GM18502 (cell line): ENCODE data around the gene CRYL1.

Experiments
- ATAC-seq: cut with Tn5 transposase; IDR thresholded peaks from one replicate; pipeline ENCODE4 v1.9.1; 2021; ENCODE audit warnings: mild to moderate bottlenecking; ENCODE audit not compliant: unreplicated experiment, poor library complexity

Gene CRYL1

DNA sequence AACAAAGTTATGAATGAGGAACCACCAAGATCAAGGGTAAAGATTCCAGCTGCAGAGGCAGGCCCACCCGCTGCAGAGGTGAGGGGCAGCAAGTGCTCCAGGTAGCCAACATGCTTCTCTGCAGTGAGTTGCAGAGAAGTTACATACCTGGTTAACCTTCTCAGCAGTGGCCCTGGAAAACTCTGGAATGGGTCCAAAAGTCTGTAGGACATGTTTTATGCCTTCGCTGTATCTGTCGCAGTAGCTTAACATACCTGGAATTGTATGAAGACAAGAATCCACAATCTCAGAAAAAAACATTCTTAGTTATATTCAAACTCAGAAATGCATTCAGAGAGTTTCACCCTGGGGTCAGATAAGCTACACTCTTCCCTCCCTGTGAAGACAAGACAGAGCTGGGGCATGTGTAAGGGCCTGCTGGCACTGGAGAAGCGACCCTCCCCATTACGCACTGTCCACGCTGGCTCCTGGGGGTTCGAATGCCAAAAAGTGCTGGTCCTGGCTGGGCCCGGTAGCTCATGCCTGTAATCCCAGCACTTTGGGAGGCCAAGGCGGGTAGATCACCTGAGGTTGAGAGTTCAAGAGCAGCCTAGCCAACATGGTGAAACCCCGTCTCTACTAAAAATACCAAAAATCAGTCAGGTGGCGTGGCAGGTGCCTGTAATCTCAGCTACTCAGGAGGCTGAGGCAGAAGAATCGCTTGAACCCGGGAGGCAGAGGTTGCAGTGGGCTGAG is 121.0 kb downstream of the CRYL1 start:
- no peak for ATAC-seq

DNA sequence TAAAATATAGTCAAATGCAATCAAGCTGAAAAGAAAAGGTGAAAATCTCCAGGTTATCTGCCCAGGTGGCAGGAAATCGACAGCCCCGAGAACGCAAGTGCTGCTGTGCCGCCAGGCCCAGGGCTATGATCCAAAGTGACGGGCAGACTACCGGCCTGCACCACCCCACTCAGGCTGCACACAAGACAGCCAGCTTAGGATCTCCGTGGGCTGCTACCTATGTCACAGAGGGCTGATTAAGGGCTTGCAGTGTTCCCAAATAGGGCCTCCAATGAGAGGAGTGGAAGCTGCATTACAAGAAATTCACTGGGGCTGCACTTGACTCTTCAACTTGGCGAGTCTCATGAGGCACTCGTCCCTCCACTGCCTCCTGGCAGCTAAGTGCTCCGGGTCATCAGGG is 121.8 kb downstream of the CRYL1 start:
- ATAC-seq: no peak

GRCh38 chr13:20402881-20403280 is 122.8 kb downstream of the CRYL1 start:
- ATAC-seq: no peak

DNA sequence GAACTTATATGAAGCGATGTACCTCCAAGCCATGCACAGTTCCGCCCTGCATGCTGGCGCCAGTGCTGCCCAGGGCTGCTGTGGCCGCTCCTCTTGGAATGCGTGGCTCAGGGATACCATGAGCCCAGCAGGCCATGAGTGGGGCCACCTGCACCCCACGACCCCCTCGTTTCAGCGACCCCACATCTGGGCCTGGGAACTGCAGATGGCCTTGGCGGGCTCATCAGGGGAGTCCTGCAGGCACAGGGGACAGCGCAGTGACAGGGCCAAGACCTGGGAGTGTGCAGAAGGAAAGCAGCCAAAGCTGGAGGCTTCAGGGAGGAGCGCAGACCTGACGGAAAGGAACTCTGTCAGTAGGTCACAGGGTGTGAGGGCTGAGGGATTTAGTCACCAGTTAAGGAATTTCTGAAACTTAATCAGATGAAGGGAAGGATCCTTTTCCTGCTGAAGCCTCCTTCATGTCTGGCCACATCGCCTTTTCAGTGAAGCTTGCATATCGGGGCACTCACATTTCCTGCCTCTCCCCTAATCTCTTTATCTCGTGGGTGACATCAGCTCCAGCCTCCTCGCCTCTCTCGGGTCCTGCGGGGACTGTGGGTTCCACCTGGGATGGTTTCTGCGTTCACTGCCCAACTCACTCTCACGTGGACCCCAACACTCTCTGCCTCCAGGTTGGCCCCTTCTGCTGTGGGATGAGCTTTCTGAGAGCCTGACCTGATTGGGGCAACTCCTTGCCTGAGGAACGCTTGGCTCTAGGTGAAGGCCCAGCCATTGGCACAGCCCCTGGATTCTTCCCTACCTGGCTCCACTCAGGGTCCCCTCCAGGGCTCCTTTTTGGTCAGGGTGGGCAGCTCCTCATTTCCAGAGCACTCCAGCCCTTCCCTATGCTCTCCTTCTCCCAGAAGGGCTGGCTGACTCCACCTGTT is 123.5 kb downstream of the CRYL1 start:
- no peak for ATAC-seq

DNA sequence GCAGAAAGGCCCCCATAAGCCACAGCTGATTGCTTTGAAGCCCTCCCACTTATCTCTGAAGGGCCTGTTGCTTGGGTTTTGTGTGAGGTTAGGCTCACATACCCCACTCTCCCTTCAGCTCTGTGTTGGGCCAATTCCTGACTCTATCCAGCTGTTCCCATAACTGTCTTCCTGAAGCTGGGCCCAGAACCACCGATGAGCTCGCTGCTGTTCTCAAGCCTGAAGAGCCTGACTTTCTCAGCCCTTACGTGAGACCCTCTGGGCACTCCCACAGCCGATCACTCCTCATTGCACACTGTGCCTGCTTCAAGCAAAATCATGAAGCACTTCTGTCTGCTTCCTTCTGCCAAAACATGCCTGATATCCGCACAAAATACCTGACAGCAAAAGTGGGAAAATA is 124.1 kb downstream of the CRYL1 start:
- ATAC-seq: no peak

GRCh38 chr13:20400774-20401173 is 124.9 kb downstream of the CRYL1 start:
- no peak for ATAC-seq

DNA sequence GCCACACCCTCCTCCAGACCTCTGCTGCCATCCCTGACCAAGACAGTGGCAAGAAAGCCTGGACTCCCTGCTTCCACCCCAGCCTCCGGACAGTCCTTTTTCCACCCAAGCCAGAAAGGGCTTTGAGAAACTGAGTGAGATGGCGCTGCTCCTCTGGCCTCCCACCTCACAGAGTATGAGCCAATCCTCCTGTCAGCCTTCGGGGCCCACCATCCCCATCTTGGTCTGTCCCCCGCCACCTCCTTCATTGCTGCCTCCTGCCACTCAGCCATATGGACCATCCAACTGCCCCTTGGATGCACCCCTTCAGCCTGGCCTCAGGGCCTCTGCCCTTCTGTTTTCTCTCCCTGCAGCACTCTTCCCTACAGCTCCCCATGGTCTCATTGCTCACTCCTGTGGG is 125.7 kb downstream of the CRYL1 start:
- no peak for ATAC-seq

- ATAC-seq: no peak
These were observed 126.1 kb downstream of the CRYL1 start for GRCh38 chr13:20399515-20399914.

DNA sequence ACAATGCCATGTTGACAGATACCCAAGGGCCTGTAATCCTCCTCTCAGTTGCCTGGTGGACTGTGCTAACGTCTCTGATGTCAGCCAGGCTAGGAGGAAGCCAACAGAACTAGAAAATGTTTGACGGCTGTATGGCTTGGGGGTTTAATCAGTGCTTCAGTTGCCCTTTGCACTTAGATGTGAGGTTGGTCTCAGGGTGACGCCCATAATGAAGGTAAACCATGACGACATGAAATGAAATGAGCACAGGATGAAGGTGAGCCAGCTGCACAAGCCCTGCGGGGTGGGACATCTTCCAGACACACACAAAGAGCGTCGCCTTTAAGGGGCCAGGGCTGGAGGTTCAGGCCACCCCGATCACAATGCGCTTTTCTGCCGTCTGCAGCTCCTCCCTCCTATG is 127.2 kb downstream of the CRYL1 start:
- ATAC-seq: no peak

DNA sequence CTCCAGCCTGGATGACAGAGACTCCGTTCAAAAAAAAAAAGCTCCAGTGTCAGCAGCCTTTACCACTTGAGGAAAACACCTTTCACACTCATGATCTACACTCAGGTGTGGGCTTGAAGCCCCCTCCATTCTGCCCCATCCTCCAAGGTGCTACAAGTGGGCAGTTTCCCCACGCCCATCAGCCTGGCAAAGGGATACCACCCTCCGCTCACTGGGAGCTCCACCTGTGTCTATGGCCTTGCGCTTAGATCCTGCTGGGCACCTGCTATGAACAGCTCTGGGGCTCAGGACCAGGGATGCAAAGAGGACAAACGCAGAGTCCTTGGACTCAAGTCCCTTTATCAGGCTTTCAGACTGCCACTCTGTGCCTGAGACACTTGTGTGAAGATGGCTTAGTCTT is 127.8 kb downstream of the CRYL1 start:
- no peak for ATAC-seq

GRCh38 chr13:20395061-20395916 is 130.4 kb downstream of the CRYL1 start:
- ATAC-seq: no peak

DNA sequence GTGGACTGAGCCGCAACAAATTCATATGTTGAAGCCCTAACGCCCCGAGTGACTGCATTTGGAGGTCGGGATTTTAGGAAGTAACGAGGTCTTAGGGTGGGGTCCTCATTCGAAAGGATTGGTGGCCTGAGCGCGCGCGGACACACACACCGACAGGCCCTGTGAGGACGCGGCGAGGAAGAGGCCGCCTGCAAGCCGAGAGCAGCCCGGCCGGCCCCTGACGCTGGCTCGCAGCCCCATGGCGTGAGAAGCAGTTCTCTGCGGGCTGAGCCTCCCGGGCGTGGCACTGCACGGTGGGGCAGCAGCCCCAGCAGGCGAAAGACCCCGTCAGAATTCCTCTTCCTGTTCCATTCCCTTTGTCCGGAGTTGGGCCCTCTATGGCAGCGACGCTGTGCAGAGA is 131.2 kb downstream of the CRYL1 start:
- ATAC-seq: no peak

- ATAC-seq: no peak
These were observed 131.5 kb downstream of the CRYL1 start for GRCh38 chr13:20394169-20394501.

GRCh38 chr13:20393273-20394168 is 132.1 kb downstream of the CRYL1 start:
- ATAC-seq: no peak

DNA sequence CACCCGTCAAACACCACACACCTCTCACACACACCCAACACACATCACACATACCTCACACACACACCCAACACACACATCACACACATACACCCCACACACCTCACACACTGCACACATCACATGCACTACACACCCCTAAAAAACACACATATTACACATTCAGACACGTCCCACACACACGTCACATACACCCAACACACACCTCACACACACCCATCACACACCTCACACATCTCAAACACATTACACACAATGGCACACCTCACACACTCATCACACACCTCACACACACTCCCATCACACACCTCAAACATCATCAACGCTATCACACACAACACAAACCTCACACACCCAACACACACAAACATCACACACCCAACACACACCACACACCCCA is 133.1 kb downstream of the CRYL1 start:
- no peak for ATAC-seq

GRCh38 chr13:20391597-20392452 is 133.8 kb downstream of the CRYL1 start:
- ATAC-seq: no peak

- ATAC-seq: no peak
These were observed 135.0 kb downstream of the CRYL1 start for GRCh38 chr13:20390526-20391175.

DNA sequence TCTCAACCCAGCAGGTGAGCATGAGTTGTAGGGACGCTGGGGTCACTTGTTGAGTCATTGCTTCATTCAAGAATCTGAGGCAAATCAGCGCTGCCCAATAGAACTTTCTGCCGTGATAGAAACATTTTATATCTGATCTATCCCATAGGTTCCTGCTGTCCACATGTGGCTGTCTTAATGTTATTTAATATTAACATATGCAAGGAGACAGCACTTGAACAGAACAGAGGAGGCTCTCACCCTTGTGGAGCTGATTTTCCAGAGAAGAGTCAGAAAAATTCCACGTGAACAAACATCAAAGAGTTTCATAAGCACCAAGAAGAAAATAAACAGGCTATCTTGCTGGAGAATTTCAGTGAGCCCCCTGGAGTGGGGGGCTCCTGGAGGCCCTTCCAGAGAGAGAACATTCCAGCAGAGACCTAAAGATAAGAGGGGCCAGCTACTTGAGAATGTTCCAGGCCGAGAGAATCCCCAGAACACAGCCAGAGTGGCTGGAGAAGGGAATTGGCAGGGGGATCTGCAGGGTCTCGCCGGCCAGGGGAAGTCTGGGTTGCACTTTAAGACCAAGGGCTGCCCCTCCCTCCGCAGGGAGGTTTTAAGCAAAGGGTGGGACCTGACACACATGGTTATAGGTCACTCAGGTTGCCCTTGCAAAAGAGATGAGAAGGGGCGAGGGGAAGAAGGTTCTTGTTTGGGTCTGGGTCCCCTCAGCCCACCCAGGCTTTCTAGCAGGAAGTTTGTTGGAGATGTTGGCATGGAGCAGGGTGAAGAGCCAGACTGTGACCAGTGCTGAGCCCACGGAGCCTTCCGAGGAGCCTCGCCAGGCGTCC is 135.7 kb downstream of the CRYL1 start:
- no peak for ATAC-seq
